Panc1 (cell line): ENCODE results near the gene KBTBD3.

Source experiments
- POLR2AphosphoS5 ChIP-seq: IDR thresholded peaks from 2 replicates; pipeline ENCODE4 v1.6.1; 2012; ENCODE audit warnings: mild to moderate bottlenecking, low read depth, low read length, moderate library complexity
- SIN3A ChIP-seq: IDR thresholded peaks from 2 replicates; pipeline ENCODE4 v1.6.1; 2012; ENCODE audit warnings: low read depth, mild to moderate bottlenecking, low read length, moderate library complexity, borderline replicate concordance; ENCODE audit not compliant: insufficient read depth
- TF ChIP-seq, protein P1 (sequence below): fragments of 450-650 bp; IDR thresholded peaks from 2 replicates; pipeline ENCODE4 v1.5.1; 2017; ENCODE audit warnings: mild to moderate bottlenecking

DNA sequence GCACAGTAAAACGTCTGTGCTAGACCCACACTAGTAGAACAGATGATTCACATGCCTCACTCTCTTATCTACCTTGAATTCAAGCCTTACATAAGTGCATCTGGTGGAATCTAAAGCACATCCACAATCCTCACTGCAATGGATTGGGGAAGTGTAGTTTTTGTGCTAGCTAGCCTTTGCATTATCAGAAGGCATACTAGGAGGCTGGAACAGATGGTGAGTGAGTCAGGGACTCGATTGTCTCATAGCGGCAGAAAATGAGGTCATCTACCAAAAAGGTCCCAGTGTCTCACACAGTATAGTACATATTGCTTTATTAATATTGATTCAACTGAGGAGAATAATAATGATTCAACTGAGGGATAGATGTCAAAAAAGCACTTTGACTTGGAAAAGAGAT is 64.4 kb downstream of the KBTBD3 start:
- TF ChIP-seq, protein P1, sequence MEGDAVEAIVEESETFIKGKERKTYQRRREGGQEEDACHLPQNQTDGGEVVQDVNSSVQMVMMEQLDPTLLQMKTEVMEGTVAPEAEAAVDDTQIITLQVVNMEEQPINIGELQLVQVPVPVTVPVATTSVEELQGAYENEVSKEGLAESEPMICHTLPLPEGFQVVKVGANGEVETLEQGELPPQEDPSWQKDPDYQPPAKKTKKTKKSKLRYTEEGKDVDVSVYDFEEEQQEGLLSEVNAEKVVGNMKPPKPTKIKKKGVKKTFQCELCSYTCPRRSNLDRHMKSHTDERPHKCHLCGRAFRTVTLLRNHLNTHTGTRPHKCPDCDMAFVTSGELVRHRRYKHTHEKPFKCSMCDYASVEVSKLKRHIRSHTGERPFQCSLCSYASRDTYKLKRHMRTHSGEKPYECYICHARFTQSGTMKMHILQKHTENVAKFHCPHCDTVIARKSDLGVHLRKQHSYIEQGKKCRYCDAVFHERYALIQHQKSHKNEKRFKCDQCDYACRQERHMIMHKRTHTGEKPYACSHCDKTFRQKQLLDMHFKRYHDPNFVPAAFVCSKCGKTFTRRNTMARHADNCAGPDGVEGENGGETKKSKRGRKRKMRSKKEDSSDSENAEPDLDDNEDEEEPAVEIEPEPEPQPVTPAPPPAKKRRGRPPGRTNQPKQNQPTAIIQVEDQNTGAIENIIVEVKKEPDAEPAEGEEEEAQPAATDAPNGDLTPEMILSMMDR: no peak
- TF ChIP-seq POLR2AphosphoS5: no peak
- no peak for TF ChIP-seq SIN3A
